ENCODE results near the gene PKHD1.

PKHD1 gene

DNA sequence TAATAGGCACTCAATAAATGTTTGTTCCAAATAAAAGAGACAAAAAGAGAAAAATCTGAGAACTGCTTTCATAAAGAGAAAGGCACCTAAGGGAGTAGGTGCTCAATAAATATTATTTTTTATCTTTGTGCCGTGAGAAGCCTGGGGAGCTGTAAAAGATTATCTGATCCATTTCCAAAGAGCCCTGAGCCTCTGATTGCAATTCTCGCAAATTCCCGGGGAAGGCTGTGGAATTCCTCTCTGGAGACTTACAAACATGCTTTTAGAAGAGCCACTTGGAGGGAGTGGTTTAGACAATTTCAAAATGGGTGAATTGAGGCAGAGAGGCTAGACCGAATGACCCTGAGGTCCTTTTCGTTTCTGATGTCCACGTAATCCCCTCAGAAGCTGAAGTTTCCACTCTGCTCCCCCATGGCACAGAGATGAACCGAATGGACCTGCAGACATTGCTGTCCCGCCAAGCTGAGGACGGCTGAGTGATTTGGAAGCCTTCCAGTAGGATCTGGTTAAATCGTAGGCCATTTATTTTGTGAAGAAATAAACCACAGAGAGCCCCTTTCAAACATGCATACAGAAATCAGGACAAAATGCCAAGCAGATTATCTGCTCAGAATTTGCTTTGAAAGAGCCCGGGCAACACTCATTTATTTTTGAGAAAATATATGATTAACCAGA is 77.8 kb downstream of the PKHD1 start:
- DNase-seq (ENCODE audit: low read depth in 1 of 2, low spot score in 1 of 2): no peak
- no peaks in the 10 kb centered on the region for H3K27me3 ChIP-seq (ENCODE audit: insufficient read depth, poor library complexity, severe bottlenecking)
- H3K4me3 ChIP-seq (replicated peaks; ENCODE audit: insufficient read depth, low read length): no peak overlapping the region
- TF ChIP-seq CTCF (IDR thresholded peaks at IDR 0.05; ENCODE audit: insufficient read depth, low read length) (no peak), POLR2AphosphoS5 (IDR thresholded peaks at IDR 0.05; ENCODE audit: low read depth) (no peak), SPI1 (IDR thresholded peaks at IDR 0.05; ENCODE audit: borderline replicate concordance, low read depth) (no peak), GABPA (IDR thresholded peaks at IDR 0.05; ENCODE audit: low read depth) (no peak)
- TF ChIP-seq, protein P1, sequence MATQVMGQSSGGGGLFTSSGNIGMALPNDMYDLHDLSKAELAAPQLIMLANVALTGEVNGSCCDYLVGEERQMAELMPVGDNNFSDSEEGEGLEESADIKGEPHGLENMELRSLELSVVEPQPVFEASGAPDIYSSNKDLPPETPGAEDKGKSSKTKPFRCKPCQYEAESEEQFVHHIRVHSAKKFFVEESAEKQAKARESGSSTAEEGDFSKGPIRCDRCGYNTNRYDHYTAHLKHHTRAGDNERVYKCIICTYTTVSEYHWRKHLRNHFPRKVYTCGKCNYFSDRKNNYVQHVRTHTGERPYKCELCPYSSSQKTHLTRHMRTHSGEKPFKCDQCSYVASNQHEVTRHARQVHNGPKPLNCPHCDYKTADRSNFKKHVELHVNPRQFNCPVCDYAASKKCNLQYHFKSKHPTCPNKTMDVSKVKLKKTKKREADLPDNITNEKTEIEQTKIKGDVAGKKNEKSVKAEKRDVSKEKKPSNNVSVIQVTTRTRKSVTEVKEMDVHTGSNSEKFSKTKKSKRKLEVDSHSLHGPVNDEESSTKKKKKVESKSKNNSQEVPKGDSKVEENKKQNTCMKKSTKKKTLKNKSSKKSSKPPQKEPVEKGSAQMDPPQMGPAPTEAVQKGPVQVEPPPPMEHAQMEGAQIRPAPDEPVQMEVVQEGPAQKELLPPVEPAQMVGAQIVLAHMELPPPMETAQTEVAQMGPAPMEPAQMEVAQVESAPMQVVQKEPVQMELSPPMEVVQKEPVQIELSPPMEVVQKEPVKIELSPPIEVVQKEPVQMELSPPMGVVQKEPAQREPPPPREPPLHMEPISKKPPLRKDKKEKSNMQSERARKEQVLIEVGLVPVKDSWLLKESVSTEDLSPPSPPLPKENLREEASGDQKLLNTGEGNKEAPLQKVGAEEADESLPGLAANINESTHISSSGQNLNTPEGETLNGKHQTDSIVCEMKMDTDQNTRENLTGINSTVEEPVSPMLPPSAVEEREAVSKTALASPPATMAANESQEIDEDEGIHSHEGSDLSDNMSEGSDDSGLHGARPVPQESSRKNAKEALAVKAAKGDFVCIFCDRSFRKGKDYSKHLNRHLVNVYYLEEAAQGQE (IDR thresholded peaks at IDR 0.05; ENCODE audit: insufficient replicate concordance, low read depth): no peak
- no peak overlapping the region for H3K27ac ChIP-seq (replicated peaks)

DNA sequence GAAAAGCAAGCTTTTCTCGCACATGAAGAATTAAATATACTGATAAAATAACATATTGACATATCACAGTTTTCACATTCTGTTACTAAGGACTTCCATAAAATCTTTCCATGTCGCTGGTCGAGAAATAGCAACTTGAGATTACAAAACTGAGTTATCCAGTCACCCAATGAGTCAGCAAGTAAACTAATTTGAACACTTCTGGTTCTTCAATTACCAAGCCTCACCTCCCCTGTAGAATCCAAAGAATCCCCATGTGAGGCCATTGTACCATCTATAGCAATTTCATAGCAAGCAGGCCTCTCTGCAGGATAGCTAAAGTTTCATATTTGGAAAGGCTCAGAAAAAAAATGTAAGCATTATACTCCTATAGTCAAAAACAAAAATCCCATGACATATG is 87.3 kb downstream of the PKHD1 start:
- no peak for DNase-seq (ENCODE audit: low read depth in 1 of 2, low spot score in 1 of 2)
- TF ChIP-seq GABPA (IDR thresholded peaks at IDR 0.05; ENCODE audit: low read depth) (no peak), CTCF (IDR thresholded peaks at IDR 0.05; ENCODE audit: insufficient read depth, low read length) (no peak), SPI1 (IDR thresholded peaks at IDR 0.05; ENCODE audit: borderline replicate concordance, low read depth) (no peak), POLR2AphosphoS5 (IDR thresholded peaks at IDR 0.05; ENCODE audit: low read depth) (no peak)
- TF ChIP-seq, protein P1 (IDR thresholded peaks at IDR 0.05; ENCODE audit: insufficient replicate concordance, low read depth): no peak
- no peak overlapping the region for H3K27ac ChIP-seq (replicated peaks)
- H3K27me3 ChIP-seq (ENCODE audit: insufficient read depth, poor library complexity, severe bottlenecking): peaks cover 2% of the 10 kb centered on the region
- no peak overlapping the region for H3K4me3 ChIP-seq (replicated peaks; ENCODE audit: insufficient read depth, low read length)

DNA sequence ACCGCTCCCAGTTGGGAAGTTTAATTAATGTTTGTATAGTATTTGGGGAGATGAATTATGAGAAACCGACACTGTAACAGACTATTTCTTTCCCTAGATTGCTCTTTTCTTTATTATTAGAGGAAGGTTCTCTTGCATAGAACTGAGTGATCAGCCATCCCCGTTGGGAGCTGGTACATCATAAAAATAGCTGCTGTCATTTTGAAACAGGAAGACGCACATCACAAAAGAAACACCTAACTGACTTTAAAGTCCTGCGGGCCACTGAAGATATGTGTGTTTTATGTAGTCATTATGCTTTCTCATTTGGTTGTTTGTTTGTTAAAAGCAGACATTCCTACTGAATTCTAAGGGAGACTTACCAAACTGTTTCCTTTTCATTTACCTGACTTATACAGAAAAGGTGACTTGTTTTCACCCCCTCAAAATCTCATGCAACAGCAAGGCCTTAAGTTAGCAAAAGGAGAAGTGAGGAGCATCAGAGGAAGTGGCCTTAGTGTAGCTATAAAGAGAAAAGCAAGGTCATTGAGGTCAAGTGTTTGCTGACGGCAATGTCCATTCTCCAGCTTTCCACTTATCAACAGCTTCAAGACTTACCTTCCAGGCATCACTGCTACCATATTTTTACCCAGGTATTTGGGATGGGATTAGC is 91.0 kb downstream of the PKHD1 start:
- Histone ChIP-seq H3K27me3 (ENCODE audit: insufficient read depth, poor library complexity, severe bottlenecking) (no peaks in the 10 kb centered on the region), H3K27ac (replicated peaks) (no peak overlapping the region), H3K4me3 (replicated peaks; ENCODE audit: insufficient read depth, low read length) (no peak overlapping the region)
- no peak for DNase-seq (ENCODE audit: low read depth in 1 of 2, low spot score in 1 of 2)
- TF ChIP-seq SPI1 (IDR thresholded peaks at IDR 0.05; ENCODE audit: borderline replicate concordance, low read depth) (peak; percentile 82), GABPA (IDR thresholded peaks at IDR 0.05; ENCODE audit: low read depth) (no peak), POLR2AphosphoS5 (IDR thresholded peaks at IDR 0.05; ENCODE audit: low read depth) (no peak), CTCF (IDR thresholded peaks at IDR 0.05; ENCODE audit: insufficient read depth, low read length) (no peak)

Data from HL-60 (cell line).